ENCODE results near the gene UBE2F.
"Not testable (repeated sequence)": the region's sequence is repeated elsewhere in the genome, so short reads cannot be mapped to it uniquely, and the experiment has no call there.

UBE2F gene

DNA sequence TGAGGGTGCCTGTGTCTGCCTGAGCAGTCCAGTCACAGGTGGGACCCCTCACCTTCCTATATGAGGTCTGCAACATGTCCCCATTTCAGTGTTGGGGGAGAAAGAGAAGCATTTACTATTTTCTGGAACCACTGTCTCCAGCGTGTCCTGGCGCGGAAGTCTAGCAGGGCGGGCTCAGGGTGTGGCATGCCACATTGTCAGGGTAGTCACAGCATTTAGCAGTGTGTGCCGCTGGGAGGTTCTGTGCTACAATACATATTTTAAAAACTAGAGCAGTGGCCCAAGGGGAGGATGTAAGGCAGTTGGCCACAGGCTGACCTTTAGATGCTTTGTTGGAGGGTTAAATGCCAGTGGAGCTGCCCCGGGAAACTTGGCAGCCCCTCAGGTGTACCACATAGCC lies 12.5 kb downstream of the UBE2F start:
- H3K4me3 ChIP-seq (ENCODE audit: extremely low read depth, insufficient read depth, low read length, poor library complexity, severe bottlenecking): no peak overlapping the region
- no peak overlapping the region for H3K27ac ChIP-seq (ENCODE audit: low read depth, low read length, severe bottlenecking)
- WGBS, 2 experiments (ENCODE audit: insufficient coverage in 2 of 2): 91 to 100% methylated on average over 1 to 3 of the region's 6 CpGs
- H3K36me3 ChIP-seq (ENCODE audit: control insufficient read depth, insufficient read depth, low read length): peaks cover 48% of the 10 kb centered on the region
- H3K9me3 ChIP-seq (ENCODE audit: control insufficient read depth, low read length): no peaks in the 10 kb centered on the region
- H3K4me1 ChIP-seq (ENCODE audit: control insufficient read depth, insufficient read depth, low read length, poor library complexity, severe bottlenecking): no peaks in the 10 kb centered on the region

DNA sequence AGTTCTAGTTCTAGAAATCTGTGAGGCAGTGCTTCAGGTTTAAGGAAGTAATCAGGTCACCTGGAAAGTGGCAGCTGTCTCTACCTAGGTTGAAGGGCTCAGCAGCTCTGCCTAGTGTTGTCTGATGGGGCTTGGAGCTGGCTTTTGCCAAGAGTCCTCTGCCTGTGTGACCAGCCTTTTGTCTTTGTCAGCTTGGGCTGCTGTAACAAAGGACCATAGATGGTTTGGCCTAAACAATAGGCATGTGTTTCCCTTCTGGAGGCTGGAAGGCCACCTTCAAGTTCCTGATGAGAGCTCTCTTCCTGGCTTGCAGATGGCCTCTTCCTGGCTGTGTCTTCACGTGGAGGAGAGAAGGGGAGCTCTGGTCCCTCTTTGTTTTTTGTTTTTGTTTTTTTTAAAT lies 13.3 kb downstream of the UBE2F start:
- no peak overlapping the region for H3K4me3 ChIP-seq (ENCODE audit: extremely low read depth, insufficient read depth, low read length, poor library complexity, severe bottlenecking)
- no peaks in the 10 kb centered on the region for H3K9me3 ChIP-seq (ENCODE audit: control insufficient read depth, low read length)
- H3K36me3 ChIP-seq (ENCODE audit: control insufficient read depth, insufficient read depth, low read length): peaks cover 47% of the 10 kb centered on the region
- H3K27ac ChIP-seq (ENCODE audit: low read depth, low read length, severe bottlenecking): peak overlapping the region; percentile 16
- WGBS, 2 experiments (ENCODE audit: insufficient coverage in 2 of 2): no CpG with 5 or more reads among the region's 1 CpG
- no peaks in the 10 kb centered on the region for H3K4me1 ChIP-seq (ENCODE audit: control insufficient read depth, insufficient read depth, low read length, poor library complexity, severe bottlenecking)

DNA sequence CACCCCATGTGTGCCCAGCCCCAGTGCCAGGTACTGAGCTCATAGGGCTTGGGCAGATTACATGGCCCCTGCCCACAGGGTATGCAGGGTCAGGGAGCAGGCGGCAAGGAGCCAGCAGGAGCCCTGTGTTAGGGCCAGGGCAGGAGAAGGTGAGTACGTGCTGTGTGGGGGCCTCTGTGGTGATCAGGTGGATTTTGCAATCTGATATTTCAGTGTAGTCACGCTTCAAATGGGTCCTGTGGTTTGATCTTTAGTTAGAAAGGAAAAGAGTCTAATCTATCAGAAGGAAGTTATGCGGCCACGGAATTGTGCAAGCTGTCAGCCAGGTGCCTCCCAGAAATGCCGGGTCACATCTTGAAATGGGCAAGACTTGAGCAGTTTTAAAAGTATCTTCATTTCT lies 13.9 kb downstream of the UBE2F start:
- no peak overlapping the region for H3K27ac ChIP-seq (ENCODE audit: low read depth, low read length, severe bottlenecking)
- 95 to 100% methylated on average over 5 of the region's 6 CpGs for WGBS, 2 experiments (ENCODE audit: insufficient coverage in 2 of 2)
- peaks cover 44% of the 10 kb centered on the region for H3K36me3 ChIP-seq (ENCODE audit: control insufficient read depth, insufficient read depth, low read length)

DNA sequence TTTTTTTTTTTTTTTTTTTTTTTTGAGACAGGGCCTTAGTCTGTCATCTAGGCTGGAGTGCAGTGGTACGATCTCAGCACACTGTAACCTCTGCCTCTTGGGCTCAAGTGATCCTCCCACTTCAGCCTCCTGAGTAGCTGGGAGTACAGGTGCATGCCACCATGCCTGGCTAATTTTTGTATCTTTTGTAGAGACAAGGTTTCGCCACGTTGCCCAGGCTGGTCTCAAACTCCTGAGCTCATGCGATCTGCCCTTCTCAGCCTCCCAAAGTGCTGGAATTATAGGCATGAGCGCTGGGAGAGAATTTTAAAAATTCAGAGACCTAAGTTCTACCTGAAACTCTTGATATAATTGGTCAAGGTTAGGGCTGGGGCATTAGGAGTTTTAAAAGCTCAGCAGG lies 14.8 kb downstream of the UBE2F start:
- not testable (repeated sequence) for H3K4me1 ChIP-seq (ENCODE audit: control insufficient read depth, insufficient read depth, low read length, poor library complexity, severe bottlenecking); H3K27ac ChIP-seq (ENCODE audit: low read depth, low read length, severe bottlenecking); H3K9me3 ChIP-seq (ENCODE audit: control insufficient read depth, low read length); H3K4me3 ChIP-seq (ENCODE audit: extremely low read depth, insufficient read depth, low read length, poor library complexity, severe bottlenecking)
- H3K36me3 ChIP-seq (ENCODE audit: control insufficient read depth, insufficient read depth, low read length): peaks cover 36% of the 10 kb centered on the region
- 76 to 86% methylated on average over 3 of the region's 5 CpGs for WGBS, 2 experiments (ENCODE audit: insufficient coverage in 2 of 2)

More for the DNA sequence above, 13.9 kb downstream of the UBE2F start:
- Histone ChIP-seq H3K9me3 (ENCODE audit: control insufficient read depth, low read length) (no peaks in the 10 kb centered on the region), H3K4me3 (ENCODE audit: extremely low read depth, insufficient read depth, low read length, poor library complexity, severe bottlenecking) (no peak overlapping the region), H3K4me1 (ENCODE audit: control insufficient read depth, insufficient read depth, low read length, poor library complexity, severe bottlenecking) (no peaks in the 10 kb centered on the region)

DNA sequence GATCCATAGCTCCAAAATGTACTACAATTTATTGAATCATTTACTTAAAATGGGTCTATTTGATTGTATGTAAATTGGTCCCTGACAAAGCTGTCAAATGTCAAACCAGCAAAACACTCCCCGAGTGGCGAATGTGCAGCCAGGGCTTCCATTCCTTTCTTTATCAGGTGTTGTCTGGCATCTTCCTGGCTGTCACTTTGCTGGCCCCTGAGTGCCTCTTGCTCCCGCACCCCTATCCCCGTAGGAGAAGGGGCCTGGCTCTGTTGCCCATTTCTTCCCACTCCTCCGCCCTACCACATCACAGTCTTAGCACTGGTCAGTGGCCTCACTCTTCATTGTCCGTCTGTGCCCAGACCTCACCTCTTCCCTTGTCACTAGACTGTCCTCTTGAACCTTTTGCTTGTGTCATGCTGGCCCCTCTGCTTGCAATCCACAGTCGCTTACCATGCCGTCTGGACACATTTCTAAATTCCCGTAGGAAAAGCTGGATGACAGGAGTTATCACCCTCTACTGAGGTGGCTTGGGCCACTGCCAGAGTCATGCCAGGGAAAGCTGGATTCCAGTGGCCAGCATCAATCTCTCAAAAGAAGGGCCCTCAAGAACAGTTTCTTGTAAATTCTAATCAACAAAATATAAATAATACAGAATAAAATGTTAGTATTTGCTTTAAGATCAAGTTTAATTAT lies 15.4 kb downstream of the UBE2F start:
- Histone ChIP-seq H3K36me3 (ENCODE audit: control insufficient read depth, insufficient read depth, low read length) (peaks cover 33% of the 10 kb centered on the region), H3K27ac (ENCODE audit: low read depth, low read length, severe bottlenecking) (no peak overlapping the region), H3K4me1 (ENCODE audit: control insufficient read depth, insufficient read depth, low read length, poor library complexity, severe bottlenecking) (no peaks in the 10 kb centered on the region), H3K4me3 (ENCODE audit: extremely low read depth, insufficient read depth, low read length, poor library complexity, severe bottlenecking) (no peak overlapping the region), H3K9me3 (ENCODE audit: control insufficient read depth, low read length) (no peaks in the 10 kb centered on the region)
- WGBS, 2 experiments (ENCODE audit: insufficient coverage in 2 of 2): 94% methylated on average over 7 to 9 of the region's 9 CpGs

- no peak overlapping the region for H3K27ac ChIP-seq (ENCODE audit: low read depth, low read length, severe bottlenecking)
- H3K9me3 ChIP-seq (ENCODE audit: control insufficient read depth, low read length): no peaks in the 10 kb centered on the region
- WGBS, 2 experiments (ENCODE audit: insufficient coverage in 2 of 2): 0 to 32% methylated on average over 1 to 2 of the region's 2 CpGs
- peaks cover 27% of the 10 kb centered on the region for H3K36me3 ChIP-seq (ENCODE audit: control insufficient read depth, insufficient read depth, low read length)
- H3K4me1 ChIP-seq (ENCODE audit: control insufficient read depth, insufficient read depth, low read length, poor library complexity, severe bottlenecking): no peaks in the 10 kb centered on the region
- no peak overlapping the region for H3K4me3 ChIP-seq (ENCODE audit: extremely low read depth, insufficient read depth, low read length, poor library complexity, severe bottlenecking)
Observed at GRCh38 chr2:237983922-237984321, 17.1 kb downstream of the UBE2F start.

DNA sequence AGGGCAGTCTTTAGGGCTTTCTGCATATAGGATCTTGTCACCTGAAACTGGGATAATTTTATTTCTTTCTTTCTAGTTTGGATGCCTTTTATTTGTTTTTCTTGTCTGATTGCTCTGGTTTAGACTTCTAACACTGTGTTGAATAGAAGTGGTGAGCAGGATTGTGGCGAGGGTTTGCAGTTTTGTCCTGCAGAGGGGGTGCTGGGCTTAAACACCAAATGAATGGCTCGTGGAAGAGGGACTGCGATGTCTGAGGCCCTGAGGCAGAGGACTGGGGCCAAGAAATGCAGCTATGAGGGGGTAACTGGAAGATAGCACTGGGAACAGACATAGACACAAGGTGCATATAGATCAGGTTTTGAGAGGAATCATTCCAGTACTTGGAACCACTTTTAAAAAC lies 20.5 kb downstream of the UBE2F start:
- Histone ChIP-seq H3K9me3 (ENCODE audit: control insufficient read depth, low read length) (no peaks in the 10 kb centered on the region), H3K4me3 (ENCODE audit: extremely low read depth, insufficient read depth, low read length, poor library complexity, severe bottlenecking) (no peak overlapping the region)
- WGBS, 2 experiments (ENCODE audit: insufficient coverage in 2 of 2): 97 to 100% methylated on average over 3 of the region's 3 CpGs

DNA sequence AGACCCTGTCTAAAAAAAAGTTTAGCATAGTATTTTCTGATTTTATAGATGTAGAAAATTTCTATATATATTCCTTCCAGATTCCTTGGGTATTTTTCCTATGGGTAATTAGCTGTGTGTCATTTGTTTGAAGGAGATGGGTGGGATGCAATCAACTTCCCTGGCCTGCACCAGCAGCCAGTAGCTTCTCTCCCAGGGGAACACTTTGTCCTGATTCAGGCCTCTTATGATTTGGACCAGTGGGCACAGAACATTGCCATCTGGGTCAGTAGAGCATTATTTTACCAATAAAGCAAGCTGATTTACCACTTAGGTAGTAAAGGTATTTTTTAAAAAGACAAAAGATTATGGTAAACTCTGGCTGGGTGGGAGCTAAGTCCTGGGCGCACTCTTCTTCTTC lies 26.9 kb downstream of the UBE2F start:
- Histone ChIP-seq H3K4me3 (ENCODE audit: extremely low read depth, insufficient read depth, low read length, poor library complexity, severe bottlenecking) (no peak overlapping the region), H3K27ac (ENCODE audit: low read depth, low read length, severe bottlenecking) (no peak overlapping the region), H3K4me1 (ENCODE audit: control insufficient read depth, insufficient read depth, low read length, poor library complexity, severe bottlenecking) (no peaks in the 10 kb centered on the region), H3K9me3 (ENCODE audit: control insufficient read depth, low read length) (no peaks in the 10 kb centered on the region), H3K36me3 (ENCODE audit: control insufficient read depth, insufficient read depth, low read length) (peaks cover 54% of the 10 kb centered on the region)
- no CpG with 5 or more reads among the region's 1 CpG for WGBS, 2 experiments (ENCODE audit: insufficient coverage in 2 of 2)

More for the DNA sequence above, 20.5 kb downstream of the UBE2F start:
- H3K27ac ChIP-seq (ENCODE audit: low read depth, low read length, severe bottlenecking): no peak overlapping the region
- peaks cover 29% of the 10 kb centered on the region for H3K36me3 ChIP-seq (ENCODE audit: control insufficient read depth, insufficient read depth, low read length)
- H3K4me1 ChIP-seq (ENCODE audit: control insufficient read depth, insufficient read depth, low read length, poor library complexity, severe bottlenecking): no peaks in the 10 kb centered on the region

DNA sequence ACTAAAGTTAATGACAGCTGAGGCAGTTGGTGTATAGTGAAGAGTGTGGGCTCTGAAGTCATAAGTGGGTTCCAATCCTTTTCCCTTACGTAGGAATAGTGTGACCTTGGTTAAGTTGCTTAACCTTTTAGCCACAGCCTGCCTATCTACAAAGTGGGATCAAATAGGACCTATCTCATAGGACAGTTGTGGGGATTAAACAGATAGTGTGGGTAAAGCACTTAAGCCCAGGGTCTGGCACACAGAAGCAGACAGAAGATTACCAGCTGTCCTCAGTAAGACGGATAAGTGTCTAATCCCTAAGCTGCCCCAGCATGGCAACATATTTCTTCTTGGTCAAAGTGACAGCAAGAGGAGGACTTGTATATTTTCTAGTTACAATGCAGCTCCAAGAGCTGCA lies 28.2 kb downstream of the UBE2F start:
- no peaks in the 10 kb centered on the region for H3K4me1 ChIP-seq (ENCODE audit: control insufficient read depth, insufficient read depth, low read length, poor library complexity, severe bottlenecking)

GRCh38 chr2:237996021-237996593 lies 29.3 kb downstream of the UBE2F start:
- WGBS, 2 experiments (ENCODE audit: insufficient coverage in 2 of 2): 84 to 100% methylated on average over 6 to 7 of the region's 9 CpGs
- peaks cover 55% of the 10 kb centered on the region for H3K36me3 ChIP-seq (ENCODE audit: control insufficient read depth, insufficient read depth, low read length)
- no peak overlapping the region for H3K4me3 ChIP-seq (ENCODE audit: extremely low read depth, insufficient read depth, low read length, poor library complexity, severe bottlenecking)
- peaks cover 6% of the 10 kb centered on the region for H3K9me3 ChIP-seq (ENCODE audit: control insufficient read depth, low read length)
- no peaks in the 10 kb centered on the region for H3K4me1 ChIP-seq (ENCODE audit: control insufficient read depth, insufficient read depth, low read length, poor library complexity, severe bottlenecking)
- H3K27ac ChIP-seq (ENCODE audit: low read depth, low read length, severe bottlenecking): no peak overlapping the region

More for the DNA sequence above, 28.2 kb downstream of the UBE2F start:
- Histone ChIP-seq H3K27ac (ENCODE audit: low read depth, low read length, severe bottlenecking) (no peak overlapping the region), H3K4me3 (ENCODE audit: extremely low read depth, insufficient read depth, low read length, poor library complexity, severe bottlenecking) (no peak overlapping the region), H3K9me3 (ENCODE audit: control insufficient read depth, low read length) (peaks cover 6% of the 10 kb centered on the region), H3K36me3 (ENCODE audit: control insufficient read depth, insufficient read depth, low read length) (peaks cover 61% of the 10 kb centered on the region)
- whole genome bisulfite sequencing, 2 experiments (ENCODE audit: insufficient coverage in 2 of 2): 100% methylated on average over 1 of the region's 2 CpGs

DNA sequence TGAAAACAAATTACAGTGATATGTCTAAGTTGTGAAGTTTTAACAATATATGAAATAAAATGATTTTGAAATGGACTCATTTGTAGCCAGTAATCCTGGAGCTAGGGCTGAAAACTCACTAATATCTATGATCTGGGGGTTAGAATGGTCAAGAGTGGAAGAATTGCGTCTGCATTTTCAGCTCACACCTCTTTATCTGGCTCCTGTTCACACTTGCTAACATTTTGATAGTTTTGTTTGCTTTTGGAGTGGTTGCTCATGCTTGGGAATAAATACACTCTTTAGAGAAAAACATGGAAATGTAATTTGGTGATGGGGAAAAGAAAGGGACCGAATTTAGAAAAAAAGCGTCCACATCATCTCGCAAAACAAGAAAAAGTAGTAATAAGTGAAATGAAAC lies 30.7 kb downstream of the UBE2F start:
- Histone ChIP-seq H3K36me3 (ENCODE audit: control insufficient read depth, insufficient read depth, low read length) (peaks cover 44% of the 10 kb centered on the region), H3K4me3 (ENCODE audit: extremely low read depth, insufficient read depth, low read length, poor library complexity, severe bottlenecking) (no peak overlapping the region), H3K9me3 (ENCODE audit: control insufficient read depth, low read length) (peaks cover 6% of the 10 kb centered on the region), H3K4me1 (ENCODE audit: control insufficient read depth, insufficient read depth, low read length, poor library complexity, severe bottlenecking) (no peaks in the 10 kb centered on the region), H3K27ac (ENCODE audit: low read depth, low read length, severe bottlenecking) (no peak overlapping the region)
- 67 to 75% methylated on average over 3 to 4 of the region's 4 CpGs for WGBS, 2 experiments (ENCODE audit: insufficient coverage in 2 of 2)
